NCI-H187 treated with DMSO at 0.1 percent for 48 hours (cell line): Measurements from ENCODE around the gene FOSL2.
"Not testable (repeated sequence)": the region's sequence is repeated elsewhere in the genome, so short reads cannot be mapped to it uniquely, and the experiment has no call there.

Source experiments
- DNase-seq: peaks from one replicate; lab custom pipeline; 2025; lab: John Stamatoyannopoulos, UW

FOSL2 gene

DNA sequence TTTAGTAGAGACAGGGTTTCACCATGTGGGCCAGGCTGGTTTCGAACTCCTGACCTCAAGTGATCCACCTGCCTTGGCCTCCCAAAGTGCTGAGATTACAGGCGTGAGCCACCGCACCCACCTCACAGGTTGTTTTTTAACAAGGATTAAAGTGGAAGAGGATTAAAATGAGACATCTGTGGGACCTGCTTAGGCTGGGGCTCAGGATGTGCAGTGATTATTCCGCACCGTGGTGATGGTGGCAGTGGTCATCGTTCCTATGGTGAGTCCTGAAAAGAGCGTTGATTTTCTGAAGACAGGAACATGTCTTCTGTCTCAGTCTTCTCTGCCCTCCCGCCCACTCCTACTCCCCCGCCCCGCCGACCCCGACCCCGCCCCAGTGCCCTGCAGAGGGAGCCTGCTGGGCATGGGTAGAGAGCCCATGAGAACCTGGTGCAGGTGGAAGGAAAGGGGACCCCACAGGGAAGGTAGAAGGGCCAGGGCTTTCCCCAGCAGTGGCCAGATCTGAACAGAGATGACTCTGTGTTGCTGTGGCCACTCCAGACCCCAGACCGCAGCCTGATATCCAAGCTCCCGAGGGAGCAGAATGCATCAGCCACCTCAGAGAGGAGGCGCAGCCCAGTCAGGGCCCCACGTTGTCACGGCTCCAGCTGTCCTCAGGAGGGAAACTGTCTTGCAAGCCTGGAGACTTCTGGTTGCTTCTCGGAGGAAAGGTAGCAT lies 34.5 kb upstream of the FOSL2 start:
- DNase-seq = no peak

DNA sequence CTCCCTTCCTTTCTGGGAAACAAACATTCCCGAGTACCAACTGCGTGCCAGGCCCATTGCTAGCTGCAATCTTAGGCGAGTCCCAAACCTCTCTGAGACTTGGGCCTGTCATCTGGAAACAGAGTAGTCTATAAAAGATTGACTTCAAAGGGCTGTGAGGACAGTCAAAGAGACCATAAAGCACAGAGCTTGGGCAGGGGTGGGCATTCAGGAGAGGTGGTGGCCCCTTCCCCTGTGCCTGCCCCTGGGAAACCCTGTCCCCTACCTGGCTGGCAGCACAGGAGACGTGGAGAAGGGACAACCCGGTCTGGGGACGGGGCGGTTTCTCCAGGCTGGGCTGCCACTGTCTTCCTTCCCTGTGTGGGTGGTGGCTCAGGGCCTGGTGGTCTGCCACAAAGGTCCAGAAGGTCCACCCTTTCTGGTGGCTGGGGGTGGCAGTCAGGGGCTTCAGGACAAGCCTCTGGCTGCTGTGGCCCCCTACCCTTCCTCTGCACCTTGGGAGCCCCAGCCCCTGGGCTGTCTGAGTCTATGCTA lies 33.9 kb upstream of the FOSL2 start:
- DNase-seq = no peak

DNA sequence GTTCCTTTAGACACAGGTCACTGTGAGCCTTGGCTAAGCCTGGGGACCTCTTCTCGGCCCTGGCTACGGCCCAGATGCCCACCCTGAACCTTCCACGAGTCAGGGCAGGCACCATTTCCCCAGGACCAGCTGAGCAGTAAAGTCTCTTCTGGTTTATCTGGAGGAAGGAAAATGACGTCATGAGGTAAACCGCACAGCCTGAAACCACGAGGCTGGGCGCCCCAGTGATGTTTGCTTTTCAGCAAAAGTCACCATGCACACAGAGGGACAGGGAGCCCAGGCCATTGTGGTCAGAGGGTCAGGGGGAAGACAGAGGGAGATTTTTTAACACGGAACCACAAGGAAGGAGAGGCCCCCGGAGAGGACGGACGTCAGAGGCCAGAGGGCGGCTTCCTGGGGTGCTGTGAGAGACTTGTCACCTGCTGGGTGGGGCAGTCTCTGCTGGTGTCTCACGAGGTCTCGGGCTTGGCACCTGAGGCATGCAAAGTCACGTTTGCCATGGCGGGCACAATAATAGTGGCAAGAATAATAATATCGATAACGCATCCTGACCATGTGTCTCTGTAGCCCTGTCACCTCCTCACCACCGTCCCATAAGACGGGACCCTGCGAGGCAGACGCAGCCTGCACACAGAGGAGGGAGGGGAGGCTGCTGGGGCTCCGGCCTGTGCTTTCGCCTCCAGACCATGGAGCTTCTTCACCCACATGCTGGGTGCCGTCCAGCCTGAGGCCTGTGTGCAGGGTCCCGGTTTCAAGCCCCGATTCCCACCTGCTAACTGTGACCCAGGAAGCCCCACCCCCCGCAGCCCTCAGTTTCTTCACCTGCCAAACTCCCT lies 33.2 kb upstream of the FOSL2 start:
- DNase-seq = no peak

DNA sequence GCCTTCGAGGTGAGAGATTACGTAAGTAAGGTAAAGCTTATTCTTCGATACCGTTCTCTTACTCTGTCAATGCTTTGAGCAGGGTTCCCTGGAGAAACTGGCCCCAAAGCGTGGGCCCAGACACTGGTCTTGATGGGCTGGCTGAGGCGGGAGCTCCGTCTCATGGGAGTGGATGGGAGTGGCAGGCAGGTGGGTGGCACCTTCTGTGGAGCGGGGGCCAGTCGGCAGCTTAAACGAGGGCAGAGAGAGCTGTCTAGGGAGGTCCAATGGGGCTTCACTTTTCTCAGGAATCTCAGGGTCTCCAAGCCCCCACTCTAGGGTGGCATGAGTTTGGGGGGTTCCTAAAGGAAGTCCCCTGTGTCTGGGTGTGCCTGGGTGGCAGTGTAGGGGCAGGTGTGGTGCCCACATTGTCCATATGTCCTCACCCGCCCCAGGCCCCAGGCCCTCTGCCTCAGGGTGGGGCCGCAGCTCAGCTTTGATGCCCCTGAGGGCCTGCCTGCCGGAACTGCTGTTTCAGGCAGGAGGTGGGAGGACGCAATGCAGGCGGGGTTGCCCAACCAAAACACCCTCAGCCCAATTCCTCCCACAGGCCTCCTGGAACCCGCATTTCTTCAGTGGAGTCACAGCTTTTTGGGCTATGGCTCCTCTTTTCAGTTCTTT lies 32.5 kb upstream of the FOSL2 start:
- DNase-seq = no peak

DNA sequence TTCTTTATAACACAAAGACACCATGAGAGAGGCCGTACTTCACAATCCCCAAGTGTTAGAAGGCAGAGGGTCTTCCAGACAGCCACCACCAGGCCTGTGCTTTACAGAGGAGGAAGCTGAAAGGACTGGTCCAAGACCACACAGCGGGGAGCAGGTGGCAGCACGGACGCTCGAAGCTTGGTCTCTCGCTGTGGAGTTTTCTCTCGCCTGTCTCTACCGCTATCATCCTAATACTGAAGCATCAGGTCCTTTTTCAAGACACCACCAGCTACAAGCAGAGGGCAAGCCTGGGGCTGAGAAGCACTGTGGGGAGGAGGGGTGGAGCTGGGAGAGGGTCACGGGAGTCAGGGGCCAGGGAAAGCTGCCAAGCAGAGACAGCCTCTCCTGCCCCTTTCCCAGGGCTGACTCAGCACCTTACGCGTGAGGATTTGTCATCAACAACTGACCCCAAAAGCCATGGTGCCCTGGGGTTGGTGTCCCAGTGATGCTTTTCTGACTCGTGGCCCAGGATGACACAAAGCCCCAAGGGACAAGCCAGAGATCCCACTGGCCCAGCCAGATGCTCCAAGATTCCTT lies 31.9 kb upstream of the FOSL2 start:
- no peak for DNase-seq

DNA sequence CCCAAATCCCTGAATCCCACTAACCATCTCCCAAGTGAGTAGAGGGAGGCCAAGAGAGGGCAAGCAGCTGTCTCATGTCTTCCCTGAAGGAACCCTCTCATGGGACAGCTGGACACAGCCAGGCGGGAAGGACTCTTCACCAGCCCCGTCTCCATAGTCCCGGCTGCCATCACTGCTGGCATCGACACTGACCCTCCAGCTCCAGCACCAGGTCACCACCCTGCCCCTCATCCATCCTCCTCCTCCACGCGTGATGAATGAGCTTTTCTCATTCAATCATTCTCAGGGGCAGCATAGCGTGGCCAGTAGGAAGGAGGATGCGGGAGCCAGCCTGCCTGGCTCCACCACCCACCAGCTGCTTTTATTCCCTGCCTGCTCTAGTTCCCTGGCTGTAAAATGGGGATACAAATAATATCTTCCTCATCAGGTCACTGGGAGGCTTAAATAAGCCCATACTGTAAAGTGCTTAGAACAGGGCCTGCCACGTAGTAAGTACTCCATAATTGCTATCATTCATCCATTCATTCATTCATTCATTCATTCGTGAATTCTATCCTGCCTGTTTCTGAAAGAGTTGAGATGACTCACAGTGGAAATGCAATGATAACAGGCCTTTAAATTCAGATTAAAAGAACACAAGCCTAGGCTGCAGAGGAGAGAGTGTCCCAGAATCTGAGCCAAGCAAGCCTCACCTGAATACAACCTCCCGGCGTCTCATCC lies 30.5 kb upstream of the FOSL2 start:
- DNase-seq = no peak

DNA sequence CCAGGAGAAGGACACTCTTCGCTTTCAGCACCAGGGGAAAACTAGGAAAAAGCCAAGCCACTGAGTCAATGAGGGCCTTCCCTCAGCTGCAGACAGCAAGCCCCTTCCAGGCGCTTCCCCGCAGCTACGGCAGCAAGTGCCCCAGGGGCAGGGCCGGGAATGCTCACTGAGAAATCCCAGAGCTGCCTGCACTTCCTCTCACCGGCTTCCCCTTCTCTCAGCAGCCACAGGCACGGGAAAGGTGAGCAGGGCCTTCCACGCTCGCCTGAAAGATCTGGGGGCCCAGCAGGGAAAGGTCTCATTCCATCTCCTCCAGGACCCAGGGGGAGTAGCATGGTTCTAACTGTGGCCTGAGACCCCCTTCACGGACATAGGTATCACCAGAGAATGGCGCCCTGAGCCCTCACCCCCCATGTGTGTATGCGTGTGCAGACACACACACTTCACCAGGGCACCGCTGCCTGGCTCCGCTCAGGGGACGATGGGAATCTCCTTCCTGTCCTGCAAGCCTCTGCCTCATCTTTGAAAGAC lies 29.6 kb upstream of the FOSL2 start:
- no peak for DNase-seq

DNA sequence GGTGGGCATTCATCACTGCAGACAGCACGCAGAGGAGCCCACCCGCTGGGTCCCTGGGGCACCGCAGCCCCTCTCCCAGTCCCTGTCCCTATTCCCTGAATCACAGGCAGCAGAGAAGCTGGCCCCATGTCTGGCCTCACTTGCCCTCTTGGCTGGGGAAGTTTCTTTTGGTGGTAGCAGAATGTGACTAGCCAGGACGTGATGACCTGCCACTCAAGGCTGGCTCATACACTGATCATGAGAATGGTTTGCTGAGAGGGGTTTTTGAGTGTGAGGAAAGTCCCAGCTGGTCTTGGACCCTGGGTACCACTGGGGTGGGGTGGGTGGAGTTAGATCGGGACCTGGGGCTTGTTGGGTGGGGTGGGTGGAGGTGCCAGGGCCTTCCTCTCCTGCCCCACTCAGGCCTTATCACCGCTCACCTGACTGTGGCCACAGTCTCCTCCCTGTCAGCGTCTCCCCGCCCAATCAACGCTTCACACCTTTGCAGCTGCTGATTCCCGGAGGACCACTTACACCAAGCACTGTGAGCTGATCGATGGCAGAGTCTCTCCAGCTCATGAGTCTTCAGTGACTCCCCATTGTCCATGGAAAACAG lies 28.9 kb upstream of the FOSL2 start:
- DNase-seq = no peak

DNA sequence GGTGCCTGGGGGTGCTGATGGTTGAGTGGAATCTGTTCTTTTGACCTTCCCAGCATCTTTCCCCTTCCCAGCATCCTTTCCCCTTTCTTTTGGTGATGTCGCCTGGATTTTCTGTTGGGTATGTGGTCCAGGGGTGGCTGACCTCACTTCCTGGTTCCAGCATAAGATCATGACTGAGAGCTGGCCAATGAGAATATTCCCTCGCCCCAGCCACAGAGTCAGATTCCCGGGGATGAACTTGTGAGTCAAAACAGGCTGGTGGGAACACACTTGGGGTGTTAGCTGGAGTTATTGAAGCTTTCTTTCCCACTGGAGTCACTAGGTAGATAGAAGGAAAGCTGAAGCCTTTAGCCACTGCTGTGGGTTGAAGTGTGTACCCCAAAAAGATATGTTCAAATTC lies 28.0 kb upstream of the FOSL2 start:
- DNase-seq = no peak

DNA sequence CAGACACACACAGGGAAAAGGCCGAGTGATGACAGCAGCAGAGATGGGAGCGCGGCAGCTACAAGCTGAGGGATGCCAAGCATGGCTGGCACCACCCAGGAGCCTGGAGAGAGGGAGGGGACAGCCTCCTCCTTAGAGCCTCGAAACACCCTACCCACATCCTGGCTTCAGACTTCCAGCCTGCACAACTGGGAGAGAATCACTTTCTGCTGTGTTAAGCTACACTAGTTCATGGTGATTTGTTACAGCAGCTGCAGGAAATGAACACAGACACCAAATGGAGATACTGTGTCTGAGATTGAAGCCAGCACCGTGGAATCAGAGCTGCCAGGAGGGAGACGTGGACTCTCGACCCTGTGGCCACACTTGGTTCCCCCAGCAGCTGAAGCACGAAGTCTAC lies 27.5 kb upstream of the FOSL2 start:
- DNase-seq = no peak

DNA sequence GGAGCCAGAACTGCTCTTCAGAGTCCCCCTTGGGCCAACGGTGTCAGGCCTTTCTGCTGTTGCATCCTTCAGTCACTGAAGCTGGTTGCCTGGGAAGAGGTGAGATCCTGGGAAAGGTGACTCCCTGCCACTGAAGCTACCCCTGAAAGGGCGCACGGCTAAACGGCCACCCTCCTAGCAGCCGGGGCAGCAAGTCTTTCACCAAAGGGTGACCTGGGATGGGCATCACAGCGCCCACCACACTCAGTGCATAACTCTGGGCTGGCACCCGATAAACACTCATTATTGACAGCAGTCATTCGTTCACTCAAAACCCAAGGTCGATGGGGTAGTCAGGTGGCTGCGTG lies 26.5 kb upstream of the FOSL2 start:
- no peak for DNase-seq

DNA sequence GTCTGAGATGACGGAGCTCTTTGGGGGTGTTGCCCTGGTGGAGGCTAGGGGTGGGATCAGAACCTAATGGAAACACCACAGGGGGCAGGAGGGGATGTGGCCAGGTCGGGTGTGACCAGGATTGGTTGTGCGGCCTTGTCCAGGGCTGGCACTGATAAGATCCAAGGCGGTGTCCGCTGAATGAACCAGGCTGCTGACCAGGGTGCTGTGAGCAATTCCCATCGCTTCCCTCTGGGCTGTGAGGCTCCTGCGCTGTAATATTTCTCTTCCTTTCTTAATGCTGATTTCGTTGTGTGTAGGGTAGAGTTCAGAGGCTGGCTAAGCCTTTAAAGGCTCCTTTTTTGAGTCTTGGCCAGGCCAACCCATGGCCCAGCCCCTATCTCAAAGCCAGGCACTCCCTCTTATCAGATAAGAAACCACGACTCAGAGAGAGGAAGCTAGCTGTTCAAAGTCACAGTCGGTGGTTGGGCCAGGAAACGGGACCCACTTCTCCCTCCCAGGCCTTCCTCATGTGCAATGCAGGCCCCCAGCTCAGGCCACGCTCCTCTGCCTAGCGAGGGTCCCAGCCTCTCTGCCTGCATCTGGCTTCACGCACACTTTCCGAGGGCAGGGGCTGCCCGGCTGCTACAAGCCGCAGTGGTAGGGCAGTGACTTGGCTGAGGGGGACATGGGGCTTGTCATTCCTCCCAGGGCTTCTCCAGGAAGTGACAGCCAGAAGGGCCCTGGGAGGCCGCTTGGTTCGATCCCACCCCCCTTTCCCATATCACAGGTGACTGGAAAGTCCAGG lies 26.0 kb upstream of the FOSL2 start:
- DNase-seq = no peak

DNA sequence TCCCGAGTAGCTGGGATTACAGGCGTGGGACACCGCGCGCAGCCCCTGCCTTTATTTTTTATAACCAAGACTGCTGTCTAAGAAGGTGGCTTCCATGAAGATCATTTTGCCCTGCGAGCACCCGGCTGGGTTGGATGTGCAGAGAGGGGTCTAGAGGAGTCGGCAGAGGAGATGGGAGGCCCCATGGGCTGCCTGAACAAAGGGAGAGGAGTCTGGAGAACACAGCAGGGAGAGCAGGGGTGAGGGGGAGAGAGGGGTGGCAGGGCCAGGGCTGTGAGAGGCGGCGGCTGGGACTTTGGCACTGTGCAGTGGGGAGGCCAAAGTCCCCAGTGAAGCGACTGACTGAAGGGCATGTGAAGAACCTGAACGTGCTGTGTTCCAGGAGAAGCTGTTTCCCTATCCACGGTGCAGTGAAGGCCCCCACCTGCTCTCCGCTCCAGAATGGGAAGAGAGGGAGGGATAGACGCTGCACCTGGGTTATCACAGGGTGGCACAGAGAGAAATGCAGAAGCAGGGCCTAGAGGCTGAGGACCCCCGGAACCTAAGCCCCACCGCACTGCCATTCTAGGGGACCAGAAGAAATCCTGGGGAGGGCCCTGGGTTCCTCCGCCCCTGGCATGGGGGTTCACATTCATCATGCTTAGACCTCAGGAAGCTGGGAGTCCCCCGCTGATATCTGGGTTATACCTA lies 24.8 kb upstream of the FOSL2 start:
- no peak for DNase-seq

DNA sequence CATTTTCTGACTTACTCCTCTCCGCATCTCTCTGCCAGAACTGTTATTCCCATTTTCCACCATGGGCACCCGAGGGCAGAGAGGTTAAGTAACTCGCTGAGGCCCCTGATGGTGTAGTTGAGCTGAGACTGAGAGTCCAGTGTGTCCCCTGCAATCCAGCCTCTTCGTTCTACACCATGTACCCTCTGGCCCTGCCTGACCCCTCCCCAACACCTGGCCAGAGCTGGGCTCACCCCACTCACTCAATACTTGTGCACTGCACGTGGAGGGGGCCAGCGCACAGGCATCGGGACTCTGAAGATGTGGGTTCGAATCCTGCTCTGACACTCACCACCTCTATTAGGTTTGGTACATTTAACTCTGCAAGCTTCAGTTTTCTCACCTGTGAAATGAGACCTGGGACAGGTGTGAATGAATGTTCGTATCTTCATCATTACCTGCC lies 24.3 kb upstream of the FOSL2 start:
- no peak for DNase-seq

DNA sequence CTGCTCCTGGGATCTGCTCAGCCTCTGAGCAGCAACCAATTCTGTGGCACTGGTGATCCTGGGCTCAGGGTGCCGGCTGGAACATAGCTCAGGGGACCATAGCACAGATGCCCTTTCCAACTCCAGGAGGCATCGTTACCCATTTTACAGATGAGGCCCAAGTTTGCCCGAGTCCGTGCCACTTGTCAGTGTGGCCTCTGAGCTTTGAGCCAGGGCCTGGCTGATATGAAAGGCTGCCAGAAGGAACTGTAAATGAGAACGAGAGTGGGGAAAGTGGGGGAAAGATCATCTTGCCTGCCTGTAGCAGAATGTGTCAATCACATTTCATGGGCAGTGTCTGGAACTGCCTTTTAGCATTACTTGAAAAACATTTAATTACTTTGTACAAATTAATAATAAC lies 23.3 kb upstream of the FOSL2 start:
- no peak for DNase-seq

DNA sequence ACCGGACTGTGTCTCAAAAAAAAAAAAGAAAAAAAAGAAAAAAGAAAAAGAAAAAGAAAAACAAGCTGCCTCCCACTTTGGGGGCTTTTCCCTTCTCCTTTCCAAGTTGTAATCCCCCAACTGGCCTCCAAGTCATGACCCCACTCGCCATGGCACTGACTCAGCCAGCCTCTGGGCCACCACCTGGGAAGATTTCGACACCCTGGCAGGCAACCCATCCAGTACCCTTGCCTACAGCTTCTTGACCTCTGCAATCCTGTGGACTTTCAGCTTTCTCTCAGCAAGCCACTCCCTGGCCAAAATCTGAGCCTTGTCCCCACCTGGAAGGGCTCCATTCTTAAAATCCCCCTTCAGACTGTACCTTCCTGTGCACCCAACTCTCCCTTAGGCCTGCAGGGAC lies 22.3 kb upstream of the FOSL2 start:
- DNase-seq = no peak

DNA sequence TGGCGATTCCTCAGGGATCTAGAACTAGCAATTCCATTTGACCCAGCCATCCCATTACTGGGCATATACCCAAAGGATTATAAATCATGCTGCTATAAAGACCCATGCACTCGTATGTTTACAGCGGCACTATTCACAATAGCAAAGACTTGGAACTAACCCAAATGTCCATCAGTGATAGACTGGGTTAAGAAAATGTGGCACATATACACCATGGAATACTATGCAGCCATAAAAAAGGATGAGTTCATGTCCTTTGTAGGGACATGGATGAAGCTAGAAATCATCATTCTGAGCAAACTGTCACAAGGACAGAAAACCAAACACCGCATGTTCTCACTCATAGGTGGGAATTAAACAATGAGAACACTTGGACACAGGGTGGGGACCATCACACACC lies 20.9 kb upstream of the FOSL2 start:
- DNase-seq = not testable (repeated sequence)

DNA sequence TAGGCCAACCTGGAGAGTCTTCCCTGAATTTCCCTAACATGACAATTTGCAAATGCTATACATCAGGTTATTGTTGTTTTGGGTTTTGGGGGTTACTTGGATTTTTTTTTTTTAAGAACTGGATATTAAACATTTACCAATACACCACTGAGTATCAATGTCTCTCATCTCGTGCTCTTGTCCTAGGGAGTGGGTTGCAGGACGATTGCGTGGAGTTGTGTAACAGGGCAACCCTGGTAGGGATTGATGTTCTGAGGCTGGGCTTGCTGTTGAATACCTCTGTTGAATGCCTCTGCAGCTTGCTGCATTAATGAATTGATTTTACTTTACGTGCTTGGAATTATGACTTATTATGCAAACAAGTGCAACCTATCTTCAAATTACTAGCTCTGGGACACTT lies 18.8 kb upstream of the FOSL2 start:
- DNase-seq = no peak

DNA sequence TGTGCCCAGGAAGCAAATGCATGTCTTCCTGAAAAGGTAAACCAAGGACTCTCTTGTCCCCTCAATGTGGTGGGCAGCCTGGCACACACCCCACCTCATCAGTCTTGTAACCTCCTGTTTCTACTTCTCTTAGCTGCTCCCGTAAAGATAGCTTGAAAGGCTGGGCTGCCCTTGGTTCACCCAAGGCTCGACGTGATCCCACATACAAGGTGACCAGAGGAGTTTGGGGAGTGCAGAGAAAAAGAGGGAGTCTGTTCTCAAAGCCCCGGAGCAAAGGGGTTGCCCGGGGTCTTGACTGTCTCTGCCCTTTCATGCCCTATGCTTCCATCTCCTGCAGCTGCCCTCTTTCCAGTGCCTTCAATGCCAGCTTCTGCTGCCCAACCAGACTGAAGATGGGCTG lies 18.3 kb upstream of the FOSL2 start:
- DNase-seq = no peak

DNA sequence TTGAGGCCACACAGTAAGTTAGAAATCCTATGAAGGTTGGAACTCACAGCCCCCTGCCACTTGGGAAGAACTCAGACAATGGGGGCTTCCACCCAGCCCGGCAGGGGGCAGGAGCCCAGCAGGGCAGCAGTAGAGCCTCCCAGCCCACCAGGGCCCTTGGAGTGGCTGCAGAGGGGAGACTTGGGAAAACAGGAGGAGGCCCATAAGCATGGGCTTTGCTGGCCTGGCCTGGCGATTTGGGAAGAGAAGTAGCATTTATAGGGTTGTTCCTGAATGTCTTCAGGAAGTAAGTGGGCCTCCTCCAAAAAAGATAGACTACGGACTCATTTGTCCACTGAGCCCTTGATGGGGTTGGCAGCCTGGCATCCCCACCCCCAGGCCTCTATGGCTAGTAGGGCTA lies 17.4 kb upstream of the FOSL2 start:
- DNase-seq = no peak
